Measurements from ENCODE around the gene ADGRG1.
"Not testable (repeated sequence)": the region's sequence is repeated elsewhere in the genome, so short reads cannot be mapped to it uniquely, and the experiment has no call there.

Gene ADGRG1

GRCh38 chr16:57628008-57628781 is at the start of gene ADGRG1:
TSS of gene ADGRG1 (plus strand) at chr16:57628630. CDS start at chr16:57650288, 21,658 bp downstream.
- Mint-ChIP-seq H3K4me1 (peaks cover 56% of the 10 kb centered on the region), H3K4me3 (peak within 1 kb of the TSS; percentile 95), H3K27ac (peak within 1 kb of the TSS; percentile 98), H3K9me3 (no peaks in the 10 kb centered on the region), H3K36me3 (peaks cover 27% of the 10 kb centered on the region)
- ATAC-seq (peak; percentile 93), DNase-seq (ENCODE audit: low spot score in 2 of 2) (peak; percentile 33 to 64)

GRCh38 chr16:57579361-57579665 is 49.1 kb upstream of the ADGRG1 start:
- Mint-ChIP-seq H3K27ac (peak overlapping the region; percentile 95), H3K36me3 (peaks cover 100% of the 10 kb centered on the region), H3K4me3 (peak overlapping the region; percentile 64), H3K4me1 (peaks cover 79% of the 10 kb centered on the region), H3K9me3 (peaks cover 3% of the 10 kb centered on the region)
- DNase-seq (ENCODE audit: low spot score in 2 of 2) (no peak), ATAC-seq (no peak)

GRCh38 chr16:57585051-57585687 is 43.3 kb upstream of the ADGRG1 start:
- Mint-ChIP-seq H3K4me1 (peaks cover 52% of the 10 kb centered on the region), H3K36me3 (peaks cover 66% of the 10 kb centered on the region), H3K4me3 (peak overlapping the region; percentile 29), H3K9me3 (no peaks in the 10 kb centered on the region), H3K27ac (peak overlapping the region; percentile 89)
- ATAC-seq: peak; percentile 67
- DNase-seq (ENCODE audit: low spot score in 2 of 2): no peak

GRCh38 chr16:57588831-57589230 is 39.6 kb upstream of the ADGRG1 start:
- Mint-ChIP-seq H3K9me3 (no peaks in the 10 kb centered on the region), H3K4me3 (no peak overlapping the region), H3K27ac (peak overlapping the region; percentile 64), H3K4me1 (peaks cover 68% of the 10 kb centered on the region), H3K36me3 (peaks cover 61% of the 10 kb centered on the region)
- ATAC-seq (no peak), DNase-seq (ENCODE audit: low spot score in 2 of 2) (no peak)

- H3K4me1 Mint-ChIP-seq: peaks cover 70% of the 10 kb centered on the region
- H3K4me3 Mint-ChIP-seq: no peak overlapping the region
- DNase-seq (ENCODE audit: low spot score in 2 of 2) (no peak), ATAC-seq (no peak)
- H3K36me3 Mint-ChIP-seq: peaks cover 61% of the 10 kb centered on the region
- H3K27ac Mint-ChIP-seq: peak overlapping the region; percentile 64
- no peaks in the 10 kb centered on the region for H3K9me3 Mint-ChIP-seq
Observed at GRCh38 chr16:57589374-57589773, 39.1 kb upstream of the ADGRG1 start.

- H3K4me3 Mint-ChIP-seq: peak overlapping the region; percentile 72
- H3K27ac Mint-ChIP-seq: peak overlapping the region; percentile 88
- ATAC-seq (peak; percentile 2), DNase-seq (ENCODE audit: low spot score in 2 of 2) (no peak)
- peaks cover 61% of the 10 kb centered on the region for H3K36me3 Mint-ChIP-seq
- peaks cover 5% of the 10 kb centered on the region for H3K9me3 Mint-ChIP-seq
- peaks cover 70% of the 10 kb centered on the region for H3K4me1 Mint-ChIP-seq
Observed at GRCh38 chr16:57590654-57591085, 37.8 kb upstream of the ADGRG1 start.

GRCh38 chr16:57591086-57591869 is 37.2 kb upstream of the ADGRG1 start:
- H3K36me3 Mint-ChIP-seq: peaks cover 61% of the 10 kb centered on the region
- ATAC-seq: peak; percentile 93
- H3K9me3 Mint-ChIP-seq: peaks cover 6% of the 10 kb centered on the region
- peaks cover 72% of the 10 kb centered on the region for H3K4me1 Mint-ChIP-seq
- DNase-seq (ENCODE audit: low spot score in 2 of 2): peak; percentile 66 to 89
- H3K27ac Mint-ChIP-seq: peak overlapping the region; percentile 88
- peak overlapping the region; percentile 72 for H3K4me3 Mint-ChIP-seq

- H3K4me1 Mint-ChIP-seq: peaks cover 75% of the 10 kb centered on the region
- no peak for DNase-seq (ENCODE audit: low spot score in 2 of 2)
- ATAC-seq: no peak
- peaks cover 68% of the 10 kb centered on the region for H3K36me3 Mint-ChIP-seq
- H3K27ac Mint-ChIP-seq: peak overlapping the region; percentile 88
- H3K4me3 Mint-ChIP-seq: peak overlapping the region; percentile 72
- H3K9me3 Mint-ChIP-seq: peaks cover 6% of the 10 kb centered on the region
Observed at GRCh38 chr16:57591870-57592485, 36.5 kb upstream of the ADGRG1 start.

GRCh38 chr16:57592591-57593003 is 35.8 kb upstream of the ADGRG1 start:
- H3K4me1 Mint-ChIP-seq: peaks cover 75% of the 10 kb centered on the region
- H3K36me3 Mint-ChIP-seq: peaks cover 68% of the 10 kb centered on the region
- peaks cover 10% of the 10 kb centered on the region for H3K9me3 Mint-ChIP-seq
- ATAC-seq: peak; percentile 85
- H3K4me3 Mint-ChIP-seq: peak overlapping the region; percentile 72
- H3K27ac Mint-ChIP-seq: peak overlapping the region; percentile 88
- DNase-seq (ENCODE audit: low spot score in 2 of 2): peak; percentile 66 to 89

GRCh38 chr16:57593021-57593420 is 35.4 kb upstream of the ADGRG1 start:
- Mint-ChIP-seq H3K9me3 (peaks cover 12% of the 10 kb centered on the region), H3K27ac (peak overlapping the region; percentile 88), H3K36me3 (peaks cover 72% of the 10 kb centered on the region), H3K4me1 (peaks cover 79% of the 10 kb centered on the region), H3K4me3 (peak overlapping the region; percentile 72)
- DNase-seq (ENCODE audit: low spot score in 2 of 2) (no peak), ATAC-seq (peak; percentile 0)

- ATAC-seq (no peak), DNase-seq (ENCODE audit: low spot score in 2 of 2) (no peak)
- peaks cover 82% of the 10 kb centered on the region for H3K36me3 Mint-ChIP-seq
- peak overlapping the region; percentile 72 for H3K4me3 Mint-ChIP-seq
- peaks cover 79% of the 10 kb centered on the region for H3K4me1 Mint-ChIP-seq
- peaks cover 19% of the 10 kb centered on the region for H3K9me3 Mint-ChIP-seq
- H3K27ac Mint-ChIP-seq: peak overlapping the region; percentile 88
Observed at GRCh38 chr16:57593990-57594389, 34.4 kb upstream of the ADGRG1 start.

- no peak for DNase-seq (ENCODE audit: low spot score in 2 of 2)
- Mint-ChIP-seq H3K9me3 (peaks cover 19% of the 10 kb centered on the region), H3K4me1 (peaks cover 80% of the 10 kb centered on the region), H3K4me3 (peak overlapping the region; percentile 72), H3K36me3 (peaks cover 88% of the 10 kb centered on the region), H3K27ac (peak overlapping the region; percentile 21)
- ATAC-seq: no peak
Observed at GRCh38 chr16:57594531-57595031, 33.8 kb upstream of the ADGRG1 start.

GRCh38 chr16:57596234-57596633 is 32.2 kb upstream of the ADGRG1 start:
- ATAC-seq; H3K4me3 Mint-ChIP-seq; H3K27ac Mint-ChIP-seq; DNase-seq (ENCODE audit: low spot score in 2 of 2): not testable (repeated sequence)
- Mint-ChIP-seq H3K36me3 (peaks cover 99% of the 10 kb centered on the region), H3K9me3 (peaks cover 19% of the 10 kb centered on the region), H3K4me1 (peaks cover 80% of the 10 kb centered on the region)

GRCh38 chr16:57598437-57598836 is 30.0 kb upstream of the ADGRG1 start:
- H3K9me3 Mint-ChIP-seq: peaks cover 19% of the 10 kb centered on the region
- peaks cover 80% of the 10 kb centered on the region for H3K4me1 Mint-ChIP-seq
- H3K27ac Mint-ChIP-seq: peak overlapping the region; percentile 21
- DNase-seq (ENCODE audit: low spot score in 2 of 2) (no peak), ATAC-seq (no peak)
- peaks cover 99% of the 10 kb centered on the region for H3K36me3 Mint-ChIP-seq
- no peak overlapping the region for H3K4me3 Mint-ChIP-seq

All from stimulated activated effector memory CD8-positive, alpha-beta T cell treated with anti-CD3 and anti-CD28 coated beads, Interleukin-12 subunit alpha, Interleukin-12 subunit beta, amount 100 ng/mL, for 72 hours (primary cell).